ENCODE data around the gene PDE10A. TPM values are rescaled to one million over a fixed set of nuclear protein-coding genes. Genes with fewer than 3 reads are reported as not detected.

Gene PDE10A
- total RNA-seq, 4 donors from 2014 or later, result 0.59 to 3.1 (median 2.0) TPM

GRCh38 chr6:165300422-165300936 lies 362.6 kb downstream of the PDE10A start:
- 74% methylated on average over 13 of the region's 13 CpGs for WGBS
- no peak overlapping the region for H3K4me3 ChIP-seq
- no peak overlapping the region for H3K27ac ChIP-seq
- H3K9me3 ChIP-seq, result peaks cover 6% of the 10 kb centered on the region
- no peaks in the 10 kb centered on the region for H3K4me1 ChIP-seq
- no peak for DNase-seq (ENCODE audit: low spot score in 2 of 2)
- TF ChIP-seq EP300 (IDR thresholded peaks at IDR 0.05) (no peak), POLR2AphosphoS5 (IDR thresholded peaks at IDR 0.05) (no peak), POLR2A (IDR thresholded peaks at IDR 0.05) (no peak)
- TF ChIP-seq, protein P1, sequence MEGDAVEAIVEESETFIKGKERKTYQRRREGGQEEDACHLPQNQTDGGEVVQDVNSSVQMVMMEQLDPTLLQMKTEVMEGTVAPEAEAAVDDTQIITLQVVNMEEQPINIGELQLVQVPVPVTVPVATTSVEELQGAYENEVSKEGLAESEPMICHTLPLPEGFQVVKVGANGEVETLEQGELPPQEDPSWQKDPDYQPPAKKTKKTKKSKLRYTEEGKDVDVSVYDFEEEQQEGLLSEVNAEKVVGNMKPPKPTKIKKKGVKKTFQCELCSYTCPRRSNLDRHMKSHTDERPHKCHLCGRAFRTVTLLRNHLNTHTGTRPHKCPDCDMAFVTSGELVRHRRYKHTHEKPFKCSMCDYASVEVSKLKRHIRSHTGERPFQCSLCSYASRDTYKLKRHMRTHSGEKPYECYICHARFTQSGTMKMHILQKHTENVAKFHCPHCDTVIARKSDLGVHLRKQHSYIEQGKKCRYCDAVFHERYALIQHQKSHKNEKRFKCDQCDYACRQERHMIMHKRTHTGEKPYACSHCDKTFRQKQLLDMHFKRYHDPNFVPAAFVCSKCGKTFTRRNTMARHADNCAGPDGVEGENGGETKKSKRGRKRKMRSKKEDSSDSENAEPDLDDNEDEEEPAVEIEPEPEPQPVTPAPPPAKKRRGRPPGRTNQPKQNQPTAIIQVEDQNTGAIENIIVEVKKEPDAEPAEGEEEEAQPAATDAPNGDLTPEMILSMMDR (IDR thresholded peaks at IDR 0.05), result no peak
- H3K27me3 ChIP-seq, result peaks cover 3% of the 10 kb centered on the region
- no peaks in the 10 kb centered on the region for H3K36me3 ChIP-seq

DNA sequence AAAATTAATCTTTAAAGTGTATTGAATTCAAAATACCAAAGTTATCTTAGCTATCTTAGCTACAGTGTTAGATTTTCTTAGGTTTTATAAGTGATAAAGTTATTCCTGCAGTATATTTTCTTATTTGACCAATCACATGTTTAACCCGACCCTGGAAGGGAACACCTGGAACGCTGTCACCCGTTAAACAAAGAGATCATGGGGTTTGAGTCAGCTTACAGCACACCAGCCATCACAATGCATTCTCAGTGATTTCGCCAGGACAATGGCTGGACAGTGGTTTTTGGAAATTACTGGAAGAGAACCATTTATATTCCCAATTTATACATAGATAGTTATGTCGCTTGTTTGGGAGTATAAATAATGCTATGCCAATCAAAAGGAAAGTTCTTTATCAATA lies 364.2 kb downstream of the PDE10A start:
- Histone ChIP-seq H3K36me3 (no peaks in the 10 kb centered on the region), H3K27me3 (peaks cover 3% of the 10 kb centered on the region), H3K4me1 (no peaks in the 10 kb centered on the region), H3K9me3 (peaks cover 6% of the 10 kb centered on the region), H3K4me3 (no peak overlapping the region), H3K27ac (no peak overlapping the region)
- 86% methylated on average over 5 of the region's 5 CpGs for WGBS
- DNase-seq (ENCODE audit: low spot score in 2 of 2), result no peak
- TF ChIP-seq EP300 (IDR thresholded peaks at IDR 0.05), result no peak

DNA sequence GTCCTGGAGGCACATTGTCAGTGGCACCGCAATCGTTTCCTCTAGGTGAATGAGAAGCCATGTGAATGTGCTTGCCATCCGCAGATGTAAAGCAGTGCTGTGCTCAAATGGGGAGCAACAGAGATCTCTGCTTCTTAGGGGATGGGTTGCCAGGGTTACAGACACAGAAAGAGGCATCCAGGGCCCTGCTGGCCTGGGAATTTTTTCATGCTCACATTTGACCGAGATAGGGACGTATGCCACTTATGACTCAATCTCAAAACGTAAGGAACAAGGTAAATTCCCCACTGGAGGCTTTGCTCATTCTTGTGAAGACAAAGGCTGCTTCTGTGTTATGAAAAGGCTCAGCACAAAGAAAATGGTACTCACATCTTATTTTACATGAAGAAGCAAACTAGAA lies 364.6 kb downstream of the PDE10A start:
- no peaks in the 10 kb centered on the region for H3K4me1 ChIP-seq
- TF ChIP-seq POLR2A (IDR thresholded peaks at IDR 0.05) (no peak), EP300 (IDR thresholded peaks at IDR 0.05) (no peak), POLR2AphosphoS5 (IDR thresholded peaks at IDR 0.05) (no peak)
- TF ChIP-seq, protein P1 (IDR thresholded peaks at IDR 0.05), result no peak
- H3K4me3 ChIP-seq, result no peak overlapping the region
- DNase-seq (ENCODE audit: low spot score in 2 of 2), result no peak
- H3K27ac ChIP-seq, result no peak overlapping the region
- H3K36me3 ChIP-seq, result no peaks in the 10 kb centered on the region
- peaks cover 3% of the 10 kb centered on the region for H3K27me3 ChIP-seq
- WGBS, result 68% methylated on average over 6 of the region's 6 CpGs
- H3K9me3 ChIP-seq, result peaks cover 6% of the 10 kb centered on the region

- Histone ChIP-seq H3K4me1 (no peaks in the 10 kb centered on the region), H3K27me3 (no peaks in the 10 kb centered on the region), H3K36me3 (no peaks in the 10 kb centered on the region), H3K27ac (no peak overlapping the region), H3K4me3 (no peak overlapping the region), H3K9me3 (no peaks in the 10 kb centered on the region)
- no peak for TF ChIP-seq POLR2AphosphoS5 (IDR thresholded peaks at IDR 0.05)
- TF ChIP-seq EP300 (IDR thresholded peaks at IDR 0.05), result no peak
- TF ChIP-seq POLR2A (IDR thresholded peaks at IDR 0.05), result no peak
- TF ChIP-seq, protein P1 (IDR thresholded peaks at IDR 0.05), result no peak
- DNase-seq (ENCODE audit: low spot score in 2 of 2), result no peak
- 84% methylated on average over 6 of the region's 6 CpGs for WGBS
Observed at GRCh38 chr6:165292657-165293056, 370.4 kb downstream of the PDE10A start.

Measured in suprapubic skin (tissue), 4 donors.